ENCODE data around the gene MTCL1.

- TF ChIP-seq RAD21 (IDR thresholded peaks at IDR 0.05) (no peak), CTCF (IDR thresholded peaks at IDR 0.05; ENCODE audit: low read depth, low read length, missing input control) (no peak), JUND (IDR thresholded peaks at IDR 0.05) (no peak), ATF3 (IDR thresholded peaks at IDR 0.05) (no peak), ZBTB33 (IDR thresholded peaks at IDR 0.05) (no peak), SP1 (IDR thresholded peaks at IDR 0.05) (no peak), TAF1 (conservative IDR thresholded peaks at IDR 0.05) (no peak)
Observed at GRCh38 chr18:8822643-8823042, 117.3 kb downstream of the MTCL1 start.
